Activated T-cell treated with anti-CD3 and anti-CD28 coated beads for 48 hours (primary cell): Measurements from ENCODE around the gene KCNIP2.

Source experiments
- DNase-seq: peaks from one replicate; pipeline ENCODE4 v3.0.0-alpha.2; 2020; ENCODE audit warnings: low read depth

KCNIP2 gene

DNA sequence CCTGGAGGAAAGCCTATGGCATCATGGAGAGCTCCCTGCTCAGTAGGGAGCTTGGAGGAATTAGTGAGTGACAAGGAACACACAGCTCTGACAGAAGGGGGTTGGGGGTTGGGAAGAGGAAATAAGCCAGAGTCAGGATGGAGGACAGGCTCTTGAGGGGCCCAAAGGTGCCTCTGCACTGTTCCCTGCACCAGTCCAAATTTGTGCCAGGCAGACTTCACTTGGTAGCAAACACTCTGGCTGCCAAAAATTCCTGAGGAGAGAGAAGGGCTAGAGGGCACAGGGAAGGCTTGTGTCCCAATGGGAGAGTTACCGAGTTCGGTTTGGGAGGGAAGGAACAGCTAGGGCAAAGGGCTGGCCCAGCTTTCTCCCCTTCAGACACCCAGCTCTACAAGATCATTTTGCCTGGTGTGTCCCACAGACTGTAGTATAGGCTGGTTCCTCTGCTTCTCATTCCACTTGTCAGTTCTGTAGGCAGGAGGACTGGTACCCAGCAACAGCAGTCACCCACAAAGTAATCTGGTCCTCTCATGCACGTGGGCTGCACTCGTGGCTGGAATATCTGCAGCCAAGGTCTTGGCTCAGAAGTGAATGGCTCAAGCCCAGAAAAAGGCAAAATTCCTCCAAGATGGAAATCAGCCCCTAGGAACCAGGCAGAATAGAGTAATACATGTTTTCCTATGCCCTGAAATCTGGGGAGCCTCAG is 8.0 kb upstream of the KCNIP2 start:
- no peak for DNase-seq

DNA sequence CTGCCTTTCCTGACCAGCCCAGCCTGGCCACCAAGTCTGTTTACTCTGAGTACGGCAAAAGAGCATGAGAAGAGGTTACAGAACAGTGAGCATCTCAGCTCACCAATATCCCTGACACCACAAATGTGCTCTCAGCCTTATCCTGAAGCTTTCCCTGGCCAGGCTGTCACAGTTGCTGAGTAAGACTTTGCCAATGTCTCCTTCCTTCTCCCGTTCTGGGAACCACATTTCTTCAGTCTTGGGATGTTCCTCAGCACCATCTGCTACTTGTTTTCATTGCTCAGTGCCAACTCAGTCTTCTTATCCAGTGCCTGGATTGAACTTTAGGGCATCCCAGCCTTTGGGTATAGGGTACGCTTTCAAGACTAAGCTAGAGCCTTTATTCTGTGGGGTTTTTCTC is 7.1 kb upstream of the KCNIP2 start:
- DNase-seq = no peak

DNA sequence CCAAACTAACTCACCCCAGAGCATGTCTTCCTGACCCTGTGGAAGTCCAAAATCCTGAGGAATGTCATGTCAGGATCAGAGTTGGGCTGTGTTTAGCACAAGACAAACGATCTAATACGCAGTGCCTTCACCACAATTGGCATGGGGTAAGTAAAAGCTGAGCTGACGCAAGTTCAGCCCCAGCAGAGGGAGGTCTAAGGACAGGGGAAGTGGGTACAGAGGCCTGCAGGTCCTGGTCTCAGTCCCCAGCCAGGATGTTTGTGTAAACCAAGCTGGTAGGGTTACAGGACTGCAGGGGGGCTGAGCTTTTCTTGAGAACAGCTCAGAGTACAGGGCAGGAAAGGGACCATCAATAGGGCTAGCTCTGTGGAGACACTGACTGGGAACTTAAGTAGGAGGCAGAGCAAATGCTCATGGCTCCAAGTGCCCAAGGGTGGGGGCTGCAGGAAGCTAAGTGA is 5.3 kb upstream of the KCNIP2 start:
- no peak for DNase-seq

DNA sequence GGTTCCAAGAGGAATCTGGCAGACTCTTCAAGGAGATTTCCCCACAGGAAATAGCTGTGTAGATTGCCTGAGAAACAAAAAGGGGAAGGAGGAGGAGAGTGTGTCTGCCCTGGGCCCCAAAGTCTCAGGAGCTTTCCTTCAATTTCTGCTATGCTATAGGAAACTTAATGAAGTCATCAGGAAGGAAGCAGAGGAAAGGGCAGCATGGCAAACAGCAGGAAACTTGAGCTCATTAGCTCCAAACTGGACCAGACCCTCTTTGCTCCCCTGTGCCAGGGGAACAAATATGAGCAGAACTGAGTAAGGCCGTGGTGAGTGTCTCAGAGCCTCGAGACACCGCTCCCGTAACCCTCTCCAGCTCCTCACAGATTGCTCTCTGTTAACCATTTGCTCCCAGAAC is 4.8 kb upstream of the KCNIP2 start:
- DNase-seq = no peak

DNA sequence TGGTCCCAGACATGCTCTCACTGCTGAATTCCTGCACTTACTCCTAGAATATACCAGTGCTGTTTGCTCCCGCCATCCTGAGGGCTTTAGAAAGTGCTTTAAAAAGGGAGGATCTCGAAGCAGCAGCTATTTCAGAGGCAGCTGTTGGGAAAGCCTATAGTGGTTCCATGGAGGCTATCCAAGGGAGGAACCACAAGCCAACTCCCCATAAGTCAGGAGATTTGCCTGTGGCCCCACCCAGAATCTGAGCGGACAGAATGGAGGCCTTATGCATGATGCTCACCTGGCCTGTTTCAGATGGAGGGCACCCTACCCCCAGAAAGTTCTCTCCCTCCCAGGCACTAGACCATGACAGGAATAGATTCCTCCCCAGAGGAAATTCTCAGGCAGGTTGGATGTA is 2.3 kb upstream of the KCNIP2 start:
- DNase-seq = no peak

DNA sequence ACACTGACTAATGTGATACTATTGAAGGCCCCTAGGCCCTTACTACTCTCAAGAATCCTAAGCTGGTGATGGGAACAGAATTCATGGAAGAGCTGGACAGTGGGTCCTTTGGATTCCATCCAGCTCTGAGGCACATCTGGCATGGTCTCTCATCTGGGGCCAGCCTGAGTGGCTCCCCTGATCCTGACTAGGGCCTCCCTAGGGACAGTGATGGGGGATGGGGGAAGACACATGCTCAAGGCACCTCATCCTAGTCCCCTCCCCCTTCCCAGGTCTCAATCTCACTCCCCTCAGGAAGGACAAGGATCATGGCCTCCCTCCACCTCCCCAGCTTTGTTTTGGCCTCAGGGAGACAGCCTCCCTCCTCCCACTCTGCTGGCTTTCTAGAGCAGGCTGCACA is 1.8 kb downstream of the KCNIP2 start:
- DNase-seq = no peak

DNA sequence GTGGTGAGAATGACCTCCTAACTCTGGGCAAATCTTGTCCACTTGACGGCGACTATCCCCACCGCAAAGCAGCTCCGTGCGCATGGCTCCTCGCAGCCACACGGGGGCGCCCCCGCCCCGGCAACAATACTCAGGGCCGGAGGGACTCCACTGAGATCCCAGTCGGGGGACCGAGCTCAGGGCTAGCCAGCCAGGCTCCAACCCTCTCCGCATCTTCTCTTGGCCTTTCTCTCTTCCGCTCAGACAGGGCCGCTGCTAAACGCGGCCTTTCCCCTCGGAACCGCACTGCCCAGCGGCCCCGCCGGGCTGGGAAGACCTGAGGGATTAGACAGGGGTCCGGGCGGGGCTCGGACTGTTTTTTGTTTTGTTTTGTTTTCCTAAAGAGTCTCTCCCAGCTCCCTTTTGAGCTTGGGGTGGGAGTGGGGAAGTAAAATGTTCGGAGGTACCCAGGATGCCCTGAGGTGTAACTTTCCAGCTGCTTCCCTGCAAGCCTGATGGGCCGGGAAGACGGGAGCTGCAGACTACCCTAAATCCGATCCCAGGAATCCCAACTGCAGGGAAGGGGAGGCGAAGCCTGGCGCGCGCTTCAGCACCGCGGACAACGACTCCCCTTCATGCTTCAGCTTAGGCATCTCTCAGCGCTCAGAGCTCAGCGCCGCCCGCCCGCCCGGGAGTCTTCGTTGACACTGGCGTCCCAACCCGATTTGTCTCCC is 2.7 kb downstream of the KCNIP2 start:
- peak; percentile 80 for DNase-seq

DNA sequence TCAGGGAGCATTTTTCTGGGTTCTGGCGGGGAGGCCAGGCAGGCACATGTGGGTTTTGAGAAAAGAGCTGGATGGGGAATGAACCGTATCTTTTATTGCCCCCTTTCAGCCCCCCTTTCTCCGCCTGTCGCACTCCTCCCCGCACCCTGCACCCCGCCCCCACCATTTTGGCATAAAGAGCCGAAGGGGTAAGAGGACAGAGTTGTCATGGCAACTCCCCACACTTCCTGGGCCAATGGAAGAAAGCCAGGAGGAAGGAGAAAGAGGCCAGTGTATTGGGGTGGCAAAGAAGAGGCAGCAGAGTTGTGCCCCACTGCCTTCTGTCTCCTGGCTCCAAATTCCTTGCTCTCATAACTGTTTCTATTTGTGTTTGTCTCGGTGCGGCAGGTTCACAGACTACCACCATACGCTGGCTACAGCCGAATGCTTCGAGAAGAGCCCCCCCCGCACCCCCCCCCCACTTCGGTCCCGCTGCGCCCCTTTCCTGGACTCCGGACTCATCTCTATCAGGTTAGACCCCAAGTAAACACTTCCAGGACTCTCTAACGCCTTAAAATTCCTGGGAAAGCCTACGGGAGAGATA is 3.4 kb downstream of the KCNIP2 start:
- no peak for DNase-seq

DNA sequence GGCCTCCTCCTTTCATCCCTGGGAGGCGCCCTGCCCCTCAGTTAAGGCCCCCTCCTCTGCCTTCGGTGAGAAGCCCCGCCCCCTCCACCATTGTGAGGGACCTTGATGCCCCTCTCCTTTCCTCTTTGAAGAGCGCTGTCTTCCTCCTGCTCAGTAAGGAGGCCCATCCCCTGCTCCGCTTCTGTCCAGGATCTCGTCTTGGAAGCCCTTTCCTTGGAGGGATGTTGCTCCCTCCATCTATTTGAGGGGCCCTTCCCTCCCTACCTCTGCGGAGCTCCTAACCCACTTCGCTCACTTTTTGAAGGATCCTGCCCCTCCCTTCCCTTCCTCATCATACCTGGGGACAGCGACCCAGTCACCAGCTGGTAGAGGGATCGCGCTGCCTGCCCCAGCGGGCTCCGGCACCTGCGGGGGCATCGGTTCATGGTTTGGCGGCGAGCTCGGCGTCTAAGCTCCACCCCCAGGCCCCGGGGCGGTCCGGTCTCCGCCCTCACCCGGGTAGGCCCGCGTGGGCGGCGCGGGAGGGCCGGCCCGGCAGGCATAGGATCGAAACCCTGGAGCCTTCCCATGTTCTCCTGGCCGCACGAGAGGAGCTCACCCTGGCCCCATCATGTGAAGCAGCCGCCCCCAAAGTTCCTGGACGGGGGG is 4.1 kb downstream of the KCNIP2 start:
- DNase-seq = peak; percentile 62

DNA sequence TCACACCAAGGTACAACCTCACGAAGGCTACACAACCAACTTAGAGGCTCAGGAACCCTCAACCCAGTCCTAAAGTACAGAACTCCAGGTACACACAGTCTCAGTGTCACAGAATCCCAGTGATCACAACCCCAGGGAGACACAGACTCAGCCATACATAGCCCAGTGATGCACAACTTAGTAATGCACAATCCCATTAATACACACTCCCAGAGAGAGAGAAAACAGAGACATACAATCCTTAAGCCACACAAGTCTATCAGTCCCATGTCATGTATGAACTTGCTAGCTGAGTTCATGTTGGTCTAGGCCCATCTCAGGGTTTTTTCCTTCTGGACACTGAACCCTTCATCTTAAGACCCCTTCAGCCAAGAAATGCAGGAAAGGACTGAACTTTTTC is 4.6 kb downstream of the KCNIP2 start:
- no peak for DNase-seq

DNA sequence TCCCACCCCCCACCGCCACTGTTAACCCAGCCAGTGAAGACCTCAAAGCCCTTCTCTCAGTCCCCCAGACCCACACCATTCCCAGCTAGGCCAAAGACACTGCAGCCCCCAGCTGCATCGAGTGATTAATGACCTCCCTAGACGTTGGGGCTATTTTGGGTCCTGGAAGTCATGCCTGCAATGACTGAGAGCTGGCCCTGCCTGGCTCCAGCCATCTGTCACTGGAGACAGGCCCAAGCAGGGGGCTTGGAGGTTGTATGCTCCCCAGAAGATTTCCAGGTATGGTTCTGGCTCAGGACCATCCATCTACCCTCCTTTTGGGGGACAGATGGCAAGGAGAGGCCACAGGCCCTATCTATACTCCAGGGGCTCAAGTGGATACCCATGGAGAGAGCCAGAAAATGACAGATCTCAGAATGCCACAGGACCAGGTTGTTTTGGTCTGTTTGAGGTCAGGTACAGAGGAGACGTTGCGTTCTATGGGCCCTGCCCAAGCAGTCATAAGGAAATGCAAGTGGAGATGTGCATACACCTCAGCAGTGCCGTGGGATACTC is 5.1 kb downstream of the KCNIP2 start:
- DNase-seq = no peak

DNA sequence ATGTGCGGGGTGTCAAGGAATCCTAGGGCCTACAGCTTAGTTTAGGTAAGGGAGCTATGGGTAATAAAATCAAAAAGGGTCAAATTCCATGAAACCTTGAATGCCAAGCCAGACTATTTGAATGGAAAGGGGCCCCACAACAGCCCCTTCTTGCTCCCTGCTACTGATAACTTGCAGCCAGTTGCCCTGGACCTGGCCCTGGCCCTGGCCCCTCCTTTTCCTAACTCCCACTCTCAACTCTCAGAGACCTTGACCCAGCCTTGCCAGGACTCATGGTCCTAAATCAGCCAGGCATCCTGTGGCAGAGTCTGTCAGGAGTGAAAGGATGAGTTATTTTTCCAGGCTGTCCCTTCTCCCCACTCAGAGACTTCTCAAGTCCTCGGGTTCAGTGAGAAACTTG is 5.9 kb downstream of the KCNIP2 start:
- no peak for DNase-seq

DNA sequence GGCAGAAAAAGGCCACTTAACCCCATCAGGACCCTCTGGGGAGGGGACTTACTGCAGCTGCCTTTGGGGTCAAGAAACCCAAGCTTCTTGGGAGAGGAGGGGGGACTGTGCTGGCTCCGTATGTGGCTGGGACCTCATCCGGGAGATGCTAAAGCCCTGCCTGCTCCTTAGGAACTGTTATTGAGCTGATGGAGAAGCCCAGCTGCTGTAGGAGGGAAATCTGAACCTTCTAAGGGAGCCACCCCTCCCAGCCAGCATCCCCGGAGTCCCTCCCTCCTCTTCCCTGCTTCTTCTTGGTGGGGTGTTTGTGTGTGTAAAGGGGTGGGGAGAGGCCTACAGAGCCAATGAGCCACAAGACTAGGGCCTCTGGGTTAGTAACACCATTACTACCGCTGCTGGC is 8.2 kb downstream of the KCNIP2 start:
- DNase-seq = no peak

DNA sequence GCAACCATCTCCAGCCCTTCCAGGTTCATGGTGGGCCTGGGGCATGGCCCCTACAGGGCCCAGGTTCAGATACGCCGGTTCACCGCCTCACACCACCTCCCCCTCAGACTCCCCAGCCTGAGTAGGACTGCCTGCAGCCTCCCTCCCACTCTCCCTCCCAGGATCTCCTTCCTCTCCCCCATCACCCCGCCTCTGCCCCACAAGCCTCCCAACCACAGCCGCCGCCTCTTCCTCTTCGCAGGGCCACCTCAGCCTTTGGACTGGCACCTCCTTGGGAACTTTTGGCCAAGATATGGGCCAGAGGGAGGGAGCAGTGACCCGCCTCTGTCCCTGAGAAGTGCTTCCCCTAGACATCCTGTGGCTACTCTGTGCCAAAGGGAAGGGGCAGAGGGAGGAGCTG is 9.3 kb downstream of the KCNIP2 start:
- no peak for DNase-seq

DNA sequence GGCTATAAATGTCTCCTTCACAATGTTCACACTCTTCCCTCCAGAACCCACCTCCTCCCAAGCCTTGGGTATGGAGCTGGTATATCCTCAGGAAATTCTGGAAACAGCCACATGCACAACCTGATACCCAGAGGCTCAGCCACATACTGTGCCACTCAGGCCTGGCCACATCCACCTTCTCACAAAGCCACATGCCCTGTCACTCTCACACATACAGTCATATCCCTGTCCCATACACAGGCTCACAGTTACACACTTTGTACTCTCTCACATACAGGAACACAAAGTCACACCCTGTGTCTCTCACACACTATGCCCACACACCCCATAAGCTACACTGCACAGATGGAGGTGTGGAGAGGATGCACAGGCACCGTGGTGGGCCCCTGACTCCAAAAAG is 10.1 kb downstream of the KCNIP2 start:
- no peak for DNase-seq

DNA sequence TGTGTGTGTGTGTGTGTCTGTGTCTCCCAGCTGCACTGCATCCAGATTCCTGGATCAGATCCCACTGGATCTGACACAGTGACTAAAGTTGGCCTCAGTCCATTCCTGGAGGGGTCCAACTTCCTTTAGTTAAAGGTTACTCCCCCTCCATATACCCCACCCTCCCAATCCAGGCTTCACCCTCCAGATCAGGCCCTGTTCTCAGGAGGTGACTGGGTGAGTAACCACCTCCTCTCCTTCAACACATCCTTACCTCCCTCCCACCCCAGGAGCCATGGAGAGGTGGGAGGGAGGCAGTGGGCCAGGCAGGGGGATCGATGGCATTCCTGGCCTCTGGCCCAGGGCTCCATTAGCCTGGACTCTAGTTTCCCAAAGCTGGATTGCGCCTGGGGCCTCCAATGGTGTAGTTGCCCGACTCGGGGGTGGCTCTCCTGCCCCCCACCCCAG is 11.3 kb downstream of the KCNIP2 start:
- DNase-seq = no peak

DNA sequence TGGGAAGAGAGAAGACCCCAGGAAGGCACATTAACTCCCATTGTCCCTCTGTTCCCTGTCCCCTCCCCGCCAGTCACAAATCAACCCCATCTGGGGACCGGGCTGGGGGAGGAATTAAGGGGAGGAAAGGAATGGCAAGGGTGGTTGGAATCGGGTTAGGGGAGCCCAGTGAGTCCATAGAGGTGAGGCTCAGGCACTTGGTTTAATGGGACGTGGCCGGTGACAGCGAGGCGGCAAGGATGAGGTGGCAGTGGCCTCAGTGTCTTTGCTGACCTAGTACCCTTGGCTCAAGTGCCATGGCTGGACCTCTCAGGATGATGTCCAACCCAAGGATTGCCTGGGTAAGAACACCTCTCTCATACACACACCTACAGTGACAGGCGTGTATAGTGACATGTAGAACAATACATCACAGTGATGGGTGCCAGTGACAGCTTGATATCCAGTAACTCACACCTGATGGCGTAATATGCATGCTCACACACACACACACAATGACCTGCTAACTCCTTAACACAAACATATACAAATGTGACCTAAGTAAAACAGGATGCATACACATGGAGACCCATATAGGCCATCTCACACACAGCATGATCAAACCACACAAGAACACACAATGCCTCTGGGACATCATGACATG is 12.3 kb downstream of the KCNIP2 start:
- DNase-seq = no peak

DNA sequence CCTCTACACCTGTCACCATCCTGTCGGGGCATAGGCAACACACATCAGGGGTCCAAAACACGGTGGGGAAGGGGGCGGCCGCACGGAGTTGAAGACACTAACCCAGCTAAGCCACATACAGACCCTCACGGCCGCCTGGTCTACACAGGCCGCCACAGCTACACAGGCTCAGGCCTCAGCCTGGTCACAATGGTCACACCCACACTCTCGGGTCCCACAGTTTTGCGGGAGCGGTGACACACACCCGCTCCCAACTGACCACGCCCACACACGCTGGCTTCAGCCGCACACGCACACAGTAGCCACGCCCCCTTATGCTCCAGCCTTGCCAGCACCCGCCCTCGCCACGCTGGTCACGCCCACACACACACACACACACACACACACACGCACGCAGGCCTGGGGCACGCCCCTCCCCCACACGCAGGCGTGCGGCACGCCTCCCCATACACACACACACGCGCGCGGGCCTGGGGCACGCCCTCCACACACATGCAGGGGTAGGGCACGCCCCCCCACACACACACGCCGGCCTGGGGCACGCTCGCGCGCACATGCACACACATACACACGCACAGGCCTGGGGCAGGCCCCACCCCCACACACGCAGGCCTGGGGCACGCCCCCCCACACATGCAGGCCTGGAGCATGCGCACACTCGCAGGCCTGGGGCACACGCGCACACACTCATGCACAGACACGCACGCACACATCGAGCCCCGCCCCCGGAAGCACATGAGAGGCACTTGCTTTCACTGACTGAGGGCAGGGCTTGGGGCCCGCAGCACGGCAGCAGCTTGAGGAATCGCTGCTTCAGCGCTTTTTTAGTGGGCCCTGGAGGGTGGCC is 13.1 kb downstream of the KCNIP2 start:
- peak; percentile 86 for DNase-seq

DNA sequence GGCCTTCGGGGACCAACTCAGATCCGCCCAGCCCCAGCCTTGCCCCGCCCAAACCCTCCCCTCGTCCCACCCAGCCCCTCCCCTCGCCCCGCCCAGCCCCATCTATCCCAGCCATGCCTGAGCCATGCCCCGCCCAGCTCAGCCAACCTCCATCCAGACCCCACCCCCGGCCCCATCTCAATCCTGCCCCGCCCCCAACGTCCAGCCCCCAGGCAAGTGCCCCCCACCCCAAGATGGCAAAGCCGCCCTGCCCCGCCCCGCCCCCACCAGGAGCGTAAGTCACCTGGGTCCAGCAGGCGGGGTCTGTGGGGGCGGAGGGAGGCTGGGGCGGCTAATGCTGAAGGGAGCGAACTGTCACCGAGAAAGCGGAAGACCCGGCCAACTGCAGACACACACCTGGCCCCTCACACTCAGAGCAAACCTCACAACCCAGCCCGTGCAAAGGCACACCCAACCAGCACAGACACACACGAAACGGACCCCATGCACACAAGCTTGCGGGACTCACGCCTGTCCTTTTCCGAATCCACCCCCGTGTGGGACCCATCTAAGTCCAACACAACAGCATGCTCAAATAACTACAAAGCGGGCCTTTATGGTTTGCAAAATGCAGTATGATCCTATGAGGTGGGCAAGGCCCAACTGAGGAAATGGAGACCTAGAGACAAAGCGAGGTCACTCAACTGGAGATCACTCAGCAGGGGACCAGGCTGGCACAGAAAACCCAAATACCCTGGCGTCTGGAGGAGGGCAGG is 13.9 kb downstream of the KCNIP2 start:
- peak; percentile 50 for DNase-seq
